Measurements from ENCODE around the gene ARHGAP30.

ARHGAP30 gene

DNA sequence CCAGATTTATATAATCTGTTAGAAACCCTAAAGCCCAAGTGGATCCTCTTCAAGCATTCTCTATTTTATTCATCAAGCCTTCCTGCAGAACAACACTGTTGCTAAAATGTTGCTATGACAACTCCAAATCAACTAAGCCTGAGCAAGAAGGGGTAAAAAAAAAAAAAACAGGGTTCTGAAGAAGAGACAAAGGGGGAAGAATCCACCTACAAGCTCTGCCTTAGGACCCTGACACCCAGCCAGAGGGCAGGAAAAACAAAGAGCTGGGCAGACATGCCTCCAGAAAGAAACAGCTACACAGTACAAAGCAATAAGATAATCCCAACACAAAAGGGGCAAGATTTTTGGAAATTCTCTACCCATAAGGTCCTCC lies 25.2 kb downstream of the ARHGAP30 start:
- H3K36me3 ChIP-seq (ENCODE audit: control insufficient read depth in 4 of 4, insufficient read depth in 4 of 4, low read length in 3 of 4): peaks cover 15 to 62% (median 40%) of the 10 kb centered on the region in 4 experiments
- CTCF ChIA-PET: interaction anchor here (0.9 to 11.6 kb wide), 7 partner anchors 18 to 103 kb away, joined by 3 to 166 read pairs (median 7); partner anchors contain the start of genes ARHGAP30 and KLHDC9
- peak in 2 of 3 donors; percentile 53 to 65 for DNase-seq
- H3K27ac ChIP-seq (ENCODE audit: insufficient read depth in 1 of 2, low read depth in 1 of 2, low read length in 2 of 2, poor library complexity in 1 of 2, severe bottlenecking in 2 of 2): peak overlapping the region; percentile 95 to 97
- peak overlapping the region in 6 of 7 experiments; percentile 87 to 97 (median 92) for H3K4me3 ChIP-seq (ENCODE audit: control insufficient read depth in 1 of 7, extremely low read depth in 1 of 7, insufficient read depth in 4 of 7, low read depth in 2 of 7, low read length in 6 of 7)
- POLR2A ChIA-PET: interaction anchor here (2.0 to 3.7 kb wide), 2 partner anchors 25 to 47 kb away, joined by 8 to 53 read pairs; partner anchors contain the start of gene ARHGAP30
- no peaks in the 10 kb centered on the region for H3K9me3 ChIP-seq (ENCODE audit: control extremely low read depth in 1 of 5, control insufficient read depth in 4 of 5, insufficient read depth in 2 of 5, low read depth in 1 of 5, low read length in 4 of 5)
- peaks cover 8 to 34% (median 22%) of the 10 kb centered on the region in 4 experiments for H3K4me1 ChIP-seq (ENCODE audit: control extremely low read depth in 1 of 4, control insufficient read depth in 4 of 4, insufficient read depth in 4 of 4, low read length in 3 of 4)
- H3K27me3 ChIP-seq (replicated peaks in 2 of 5; ENCODE audit: control insufficient read depth in 4 of 5, insufficient read depth in 5 of 5, low read length in 4 of 5): no peaks in the 10 kb centered on the region

DNA sequence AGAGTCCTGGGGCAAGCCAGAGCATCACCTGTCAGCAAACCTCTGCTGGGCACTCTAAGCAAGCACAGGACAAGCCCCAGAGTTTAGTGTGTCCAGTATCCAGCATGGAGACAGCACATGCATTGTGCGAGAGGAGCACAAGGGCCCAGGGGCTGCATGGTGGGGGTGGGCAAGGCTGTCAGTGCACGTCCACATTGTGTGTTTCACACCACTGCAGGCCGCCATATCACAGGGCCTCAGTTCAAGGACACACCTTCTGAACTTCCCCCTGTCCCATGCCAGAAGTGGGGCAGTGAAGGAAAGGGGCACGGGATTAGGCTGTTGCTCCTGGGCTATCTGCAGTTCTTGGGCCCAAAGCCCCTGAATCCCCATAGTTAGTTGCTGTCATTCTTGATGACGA lies 30.1 kb downstream of the ARHGAP30 start:
- CTCF ChIA-PET: interaction anchor here (0.8 to 11.6 kb wide), 16 partner anchors 19 to 101 kb away, joined by 3 to 166 read pairs (median 7); partner anchors contain the start of genes ARHGAP30, F11R and KLHDC9
- H3K27ac ChIP-seq (ENCODE audit: insufficient read depth in 1 of 2, low read depth in 1 of 2, low read length in 2 of 2, poor library complexity in 1 of 2, severe bottlenecking in 2 of 2): no peak overlapping the region
- peak overlapping the region in 2 of 7 experiments; percentile 83 to 91 for H3K4me3 ChIP-seq (ENCODE audit: control insufficient read depth in 1 of 7, extremely low read depth in 1 of 7, insufficient read depth in 4 of 7, low read depth in 2 of 7, low read length in 6 of 7)
- peaks cover 4 to 33% (median 25%) of the 10 kb centered on the region in 4 experiments for H3K4me1 ChIP-seq (ENCODE audit: control extremely low read depth in 1 of 4, control insufficient read depth in 4 of 4, insufficient read depth in 4 of 4, low read length in 3 of 4)
- DNase-seq: no peak
- H3K9me3 ChIP-seq (ENCODE audit: control extremely low read depth in 1 of 5, control insufficient read depth in 4 of 5, insufficient read depth in 2 of 5, low read depth in 1 of 5, low read length in 4 of 5): no peaks in the 10 kb centered on the region
- no peaks in the 10 kb centered on the region for H3K27me3 ChIP-seq (replicated peaks in 2 of 5; ENCODE audit: control insufficient read depth in 4 of 5, insufficient read depth in 5 of 5, low read length in 4 of 5)
- POLR2A ChIA-PET: interaction anchor here (0.9 to 1.8 kb wide), 3 partner anchors 19 to 58 kb away, joined by 3 to 7 read pairs (median 5); partner anchors contain the start of genes F11R and KLHDC9
- WGBS (ENCODE audit: insufficient coverage): 93% methylated on average over 5 of the region's 5 CpGs
- peaks cover 9 to 40% (median 29%) of the 10 kb centered on the region in 4 experiments for H3K36me3 ChIP-seq (ENCODE audit: control insufficient read depth in 4 of 4, insufficient read depth in 4 of 4, low read length in 3 of 4)

DNA sequence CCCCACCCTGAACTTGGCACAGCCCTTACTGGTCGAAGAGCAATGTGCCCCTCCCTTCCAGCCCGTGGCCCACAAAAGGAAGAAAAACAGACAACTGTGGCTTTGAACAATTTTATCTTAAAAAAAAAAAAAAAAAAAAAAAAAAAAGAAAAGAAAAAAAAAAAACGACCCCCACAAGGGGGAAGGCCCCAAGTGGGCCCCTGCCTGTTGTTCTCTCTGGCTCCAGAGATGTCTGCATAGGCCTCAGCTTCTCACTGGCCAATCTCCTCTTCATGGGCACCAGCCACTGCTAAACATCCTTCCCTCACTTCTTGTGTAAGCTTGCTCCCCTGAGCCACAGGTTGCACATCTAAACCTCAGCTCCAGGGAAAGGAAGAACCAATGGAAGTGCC lies 30.5 kb downstream of the ARHGAP30 start:
- H3K27me3 ChIP-seq (replicated peaks in 2 of 5; ENCODE audit: control insufficient read depth in 4 of 5, insufficient read depth in 5 of 5, low read length in 4 of 5): no peaks in the 10 kb centered on the region
- POLR2A ChIA-PET: interaction anchor here (0.7 to 1.8 kb wide), 4 partner anchors 18 to 59 kb away, joined by 3 to 7 read pairs (median 4); partner anchors contain the start of genes F11R and KLHDC9
- no peak for DNase-seq
- peaks cover 9 to 40% (median 29%) of the 10 kb centered on the region in 4 experiments for H3K36me3 ChIP-seq (ENCODE audit: control insufficient read depth in 4 of 4, insufficient read depth in 4 of 4, low read length in 3 of 4)
- no CpG with 5 or more reads among the region's 3 CpGs for WGBS (ENCODE audit: insufficient coverage)
- peak overlapping the region in 6 of 7 experiments; percentile 73 to 91 (median 79) for H3K4me3 ChIP-seq (ENCODE audit: control insufficient read depth in 1 of 7, extremely low read depth in 1 of 7, insufficient read depth in 4 of 7, low read depth in 2 of 7, low read length in 6 of 7)
- peaks cover under 1 to 29% (median 22%) of the 10 kb centered on the region in 4 experiments for H3K4me1 ChIP-seq (ENCODE audit: control extremely low read depth in 1 of 4, control insufficient read depth in 4 of 4, insufficient read depth in 4 of 4, low read length in 3 of 4)
- CTCF ChIA-PET: interaction anchor here (1.1 to 11.6 kb wide), 15 partner anchors 8 to 102 kb away, joined by 4 to 166 read pairs (median 7); partner anchors contain the start of genes ARHGAP30, F11R and KLHDC9
- H3K9me3 ChIP-seq (ENCODE audit: control extremely low read depth in 1 of 5, control insufficient read depth in 4 of 5, insufficient read depth in 2 of 5, low read depth in 1 of 5, low read length in 4 of 5): no peaks in the 10 kb centered on the region
- no peak overlapping the region for H3K27ac ChIP-seq (ENCODE audit: insufficient read depth in 1 of 2, low read depth in 1 of 2, low read length in 2 of 2, poor library complexity in 1 of 2, severe bottlenecking in 2 of 2)

DNA sequence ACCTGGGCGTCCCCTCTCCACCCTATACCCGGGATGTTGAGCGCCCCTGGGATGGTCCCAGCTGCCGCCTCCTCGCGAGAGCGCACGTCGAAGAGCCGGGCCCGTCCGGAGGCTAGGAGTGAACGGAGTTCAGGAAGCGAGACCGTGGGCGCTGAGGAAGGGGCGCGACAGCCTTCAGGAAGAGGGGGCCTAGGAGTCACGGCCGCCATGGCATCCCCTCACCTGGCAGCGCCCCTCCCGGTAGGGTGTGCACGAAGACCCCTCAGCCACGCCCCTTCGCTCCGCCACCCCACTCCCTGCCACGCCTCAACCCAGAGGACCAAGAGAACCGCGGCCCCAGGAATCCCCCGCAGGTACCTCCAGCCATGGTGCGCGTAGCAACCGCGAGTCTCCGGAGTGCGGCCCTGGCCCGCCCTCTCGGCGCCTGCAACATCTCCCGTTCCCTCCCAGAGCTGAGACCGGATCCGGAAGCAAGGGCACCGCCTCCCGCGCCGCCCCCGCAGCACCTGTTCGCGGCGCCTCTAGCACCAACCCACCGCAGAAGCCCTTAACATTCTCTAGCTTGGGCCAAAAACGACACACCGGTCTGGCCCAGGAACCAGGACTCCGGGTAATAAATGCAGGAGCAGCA lies 31.1 kb downstream of the ARHGAP30 start, which contains the start of gene TSTD1:
TSS of gene TSTD1 (minus strand) at position 442 of the 631 bp plus-strand sequence. CDS start at position 367, 75 bp downstream.
- peak; percentile 81 to 96 (median 92) for DNase-seq
- ChIA-PET CTCF (interaction anchor here (1.1 to 11.6 kb wide), 13 partner anchors 8 to 65 kb away, joined by 4 to 166 read pairs (median 7); partner anchors contain the start of genes ARHGAP30, F11R and KLHDC9), POLR2A (interaction anchor here (0.7 to 1.8 kb wide), 4 partner anchors 18 to 59 kb away, joined by 3 to 7 read pairs (median 4); partner anchors contain the start of genes F11R and KLHDC9)
- Histone ChIP-seq H3K27me3 (replicated peaks in 2 of 5; ENCODE audit: control insufficient read depth in 4 of 5, insufficient read depth in 5 of 5, low read length in 4 of 5) (no peaks in the 10 kb centered on the region), H3K9me3 (ENCODE audit: control extremely low read depth in 1 of 5, control insufficient read depth in 4 of 5, insufficient read depth in 2 of 5, low read depth in 1 of 5, low read length in 4 of 5) (no peaks in the 10 kb centered on the region), H3K36me3 (ENCODE audit: control insufficient read depth in 4 of 4, insufficient read depth in 4 of 4, low read length in 3 of 4) (peaks cover 9 to 40% (median 29%) of the 10 kb centered on the region in 4 experiments), H3K4me1 (ENCODE audit: control extremely low read depth in 1 of 4, control insufficient read depth in 4 of 4, insufficient read depth in 4 of 4, low read length in 3 of 4) (peaks cover 0 to 24% (median 19%) of the 10 kb centered on the region in 4 experiments), H3K4me3 (ENCODE audit: control insufficient read depth in 1 of 7, extremely low read depth in 1 of 7, insufficient read depth in 4 of 7, low read depth in 2 of 7, low read length in 6 of 7) (peak within 1 kb of the TSS; percentile 60 to 91 (median 75)), H3K27ac (ENCODE audit: insufficient read depth in 1 of 2, low read depth in 1 of 2, low read length in 2 of 2, poor library complexity in 1 of 2, severe bottlenecking in 2 of 2) (peak within 1 kb of the TSS; percentile 25 to 77)
- whole genome bisulfite sequencing (ENCODE audit: insufficient coverage): 0% methylated on average over 26 of the region's 54 CpGs

DNA sequence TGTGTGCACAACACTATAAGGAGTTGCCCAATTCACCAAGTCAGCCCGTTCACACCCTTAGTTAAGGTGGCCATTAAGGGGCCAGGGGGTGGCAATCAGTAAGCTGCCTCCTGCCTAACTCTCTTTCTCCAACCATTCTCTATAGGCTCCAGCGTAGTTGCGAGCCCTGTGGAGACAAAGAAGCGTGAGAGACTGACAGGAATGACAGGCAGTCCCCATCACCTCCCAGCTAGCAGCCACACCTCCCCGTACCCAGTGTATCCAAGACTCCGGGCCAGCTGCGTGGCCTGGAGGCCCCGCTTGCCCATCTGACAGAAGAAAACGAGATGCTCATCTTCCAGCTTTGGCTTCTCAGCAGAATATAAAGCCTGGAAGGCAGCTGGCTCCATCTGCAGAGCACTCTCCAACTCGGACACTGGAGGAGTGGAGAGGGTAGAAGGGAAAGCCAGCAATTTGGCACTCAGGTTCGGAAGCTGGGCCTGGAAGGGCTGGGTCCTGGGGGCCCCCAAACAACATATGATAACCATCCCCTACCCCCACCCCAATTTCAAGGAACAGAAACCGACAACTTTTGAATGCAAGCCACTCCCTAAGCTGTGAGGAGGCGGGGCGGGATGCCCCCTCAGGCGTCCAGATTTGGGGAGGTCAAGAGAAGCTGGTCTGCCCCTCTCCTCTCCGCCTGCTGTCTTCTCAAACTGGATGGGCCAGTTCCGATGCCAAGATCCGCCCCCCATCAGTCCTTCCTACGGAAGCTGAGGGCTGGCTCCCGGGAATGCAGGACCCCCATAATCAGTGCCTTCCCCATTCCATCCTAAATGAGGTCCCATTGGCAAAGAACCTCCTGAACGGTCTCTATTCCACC lies 31.8 kb downstream of the ARHGAP30 start:
- H3K27ac ChIP-seq (ENCODE audit: insufficient read depth in 1 of 2, low read depth in 1 of 2, low read length in 2 of 2, poor library complexity in 1 of 2, severe bottlenecking in 2 of 2): peak overlapping the region; percentile 25 to 77
- CTCF ChIA-PET: interaction anchor here (0.7 to 11.6 kb wide), 12 partner anchors 9 to 61 kb away, joined by 3 to 166 read pairs (median 7); partner anchors contain the start of genes ARHGAP30, F11R and KLHDC9
- H3K36me3 ChIP-seq (ENCODE audit: control insufficient read depth in 4 of 4, insufficient read depth in 4 of 4, low read length in 3 of 4): peaks cover 7 to 35% (median 26%) of the 10 kb centered on the region in 4 experiments
- WGBS (ENCODE audit: insufficient coverage): 61% methylated on average over 18 of the region's 21 CpGs
- H3K4me3 ChIP-seq (ENCODE audit: control insufficient read depth in 1 of 7, extremely low read depth in 1 of 7, insufficient read depth in 4 of 7, low read depth in 2 of 7, low read length in 6 of 7): peak overlapping the region; percentile 60 to 91 (median 75)
- peaks cover 0 to 21% (median 17%) of the 10 kb centered on the region in 4 experiments for H3K4me1 ChIP-seq (ENCODE audit: control extremely low read depth in 1 of 4, control insufficient read depth in 4 of 4, insufficient read depth in 4 of 4, low read length in 3 of 4)
- H3K27me3 ChIP-seq (replicated peaks in 2 of 5; ENCODE audit: control insufficient read depth in 4 of 5, insufficient read depth in 5 of 5, low read length in 4 of 5): no peaks in the 10 kb centered on the region
- no peaks in the 10 kb centered on the region for H3K9me3 ChIP-seq (ENCODE audit: control extremely low read depth in 1 of 5, control insufficient read depth in 4 of 5, insufficient read depth in 2 of 5, low read depth in 1 of 5, low read length in 4 of 5)
- POLR2A ChIA-PET: interaction anchor here (0.7 to 1.8 kb wide), 3 partner anchors 17 to 59 kb away, joined by 3 to 5 read pairs (median 3); partner anchors contain the start of gene F11R
- DNase-seq: no peak

DNA sequence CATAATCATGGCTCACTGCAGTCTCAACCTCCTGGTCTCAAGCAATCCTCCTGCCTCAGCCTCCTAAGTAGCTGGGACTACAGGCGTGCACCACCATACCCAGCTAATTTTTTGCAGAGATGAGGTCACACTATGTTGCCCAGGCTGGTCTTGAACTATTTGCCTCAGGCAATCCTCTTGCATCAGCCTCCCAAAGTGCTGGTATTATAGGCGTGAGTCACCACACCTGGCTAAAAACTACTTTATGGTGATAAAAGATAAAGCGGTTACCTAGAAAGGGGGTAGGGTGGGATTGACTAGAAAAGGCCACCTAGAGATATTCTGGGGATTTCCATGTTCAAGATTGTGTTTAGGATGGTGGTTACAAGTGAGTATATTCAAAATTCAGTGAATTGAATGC lies 35.9 kb downstream of the ARHGAP30 start:
- no peaks in the 10 kb centered on the region for H3K36me3 ChIP-seq (ENCODE audit: control insufficient read depth in 4 of 4, insufficient read depth in 4 of 4, low read length in 3 of 4)
- DNase-seq: no peak
- H3K27ac ChIP-seq (ENCODE audit: insufficient read depth in 1 of 2, low read depth in 1 of 2, low read length in 2 of 2, poor library complexity in 1 of 2, severe bottlenecking in 2 of 2): no peak overlapping the region
- no peaks in the 10 kb centered on the region for H3K9me3 ChIP-seq (ENCODE audit: control extremely low read depth in 1 of 5, control insufficient read depth in 4 of 5, insufficient read depth in 2 of 5, low read depth in 1 of 5, low read length in 4 of 5)
- no peak overlapping the region for H3K4me3 ChIP-seq (ENCODE audit: control insufficient read depth in 1 of 7, extremely low read depth in 1 of 7, insufficient read depth in 4 of 7, low read depth in 2 of 7, low read length in 6 of 7)
- CTCF ChIA-PET: interaction anchor here (1.3 kb wide), 1 partner anchor 64 kb away, joined by 3 read pairs; no protein-coding TSS in a partner anchor
- H3K27me3 ChIP-seq (replicated peaks in 2 of 5; ENCODE audit: control insufficient read depth in 4 of 5, insufficient read depth in 5 of 5, low read length in 4 of 5): no peaks in the 10 kb centered on the region
- peaks cover 0 to 20% (median 11%) of the 10 kb centered on the region in 4 experiments for H3K4me1 ChIP-seq (ENCODE audit: control extremely low read depth in 1 of 4, control insufficient read depth in 4 of 4, insufficient read depth in 4 of 4, low read length in 3 of 4)
- POLR2A ChIA-PET: interaction anchor here (1.2 kb wide), 1 partner anchor 13 kb away, joined by 3 read pairs; the partner anchor contains the start of gene F11R
- 100% methylated on average over 2 of the region's 3 CpGs for WGBS (ENCODE audit: insufficient coverage)

Data from common myeloid progenitor, CD34-positive (primary cell).